Pancreas (tissue), 10 donors: ENCODE data around the gene PDLIM5. TPM values are rescaled to one million over a fixed set of nuclear protein-coding genes. Genes with fewer than 3 reads are reported as not detected.
A peak's percentile ranks its signal among the peaks of the same experiment; 100 is the strongest.

Experiments
- ATAC-seq, 4 donors: fragments of 200-7000 bp; cut with Tn5 transposase; one replicate each; pipeline versions ENCODE4 v1.8.0 to v1.9.1; 2020; ENCODE audit warnings: mild to moderate bottlenecking in 4 of 4, moderate library complexity in 4 of 4
- DNase-seq, 6 donors: peaks; one replicate each; pipeline ENCODE4 v3.0.0-alpha.2; 2020
- FAIRE-seq: peaks from 2 replicates; lab custom pipeline; 2012; peaks lifted over from hg19 to GRCh38; lab: Jason Lieb, UNC
- H3K27ac ChIP-seq, 4 donors: fragments of 200-600 bp; sonication (generic); 1 replicate in 3 of 4; 2 replicates in 1 of 4; pipeline versions ENCODE4 v1.5.0 to v1.8.0; 2020
- H3K27me3 ChIP-seq, 4 donors: fragments of 200-600 bp; one replicate each; pipeline ENCODE4 v1.8.0; 2021
- H3K36me3 ChIP-seq, 3 donors: fragments of 200-600 bp; sonication (generic) in 1 of 3; one replicate each; pipeline versions ENCODE4 v1.5.0 to v1.8.0; 2020 to 2021
- H3K4me1 ChIP-seq, 3 donors: fragments of 200-600 bp; one replicate each; pipeline ENCODE4 v1.8.0; 2021
- H3K4me3 ChIP-seq, 4 donors: fragments of 200-600 bp; sonication (generic) in 2 of 4; one replicate each; pipeline versions ENCODE4 v1.5.0 to v1.8.0; 2020 to 2021
- H3K9me3 ChIP-seq, 4 donors: fragments of 200-600 bp; one replicate each; pipeline ENCODE4 v1.8.0; 2021
- CTCF ChIP-seq, 4 donors: fragments of 200-600 bp; sonication (generic) in 3 of 4; IDR thresholded peaks; one replicate each; pipeline versions ENCODE4 v1.5.0 to v1.8.0; 2021; ENCODE audit warnings: antibody characterized with exemption in 4 of 4
- WGBS, 2 donors: extraction: QIAGEN DNeasy Blood & Tissue Kit; methylation state at CpG; one replicate each; pipeline ENCODE4 v1.1.7; 2013; 5-methylcytosine and 5-hydroxymethylcytosine counted together
- intact Hi-C, 3 donors: fragments of 100-400 bp; cut with DNase I; formaldehyde crosslinking; loops; one replicate each; pipeline versions ENCODE4 v1.11.1 to v1.14.2; 2022
- polyA plus RNA-seq, 2 donors: library from polyadenylated mRNA; stranded (reverse); fragments of 200-250 nt; gene quantifications; one replicate each; pipeline ENCODE4 v1.2.3, GENCODE V29; 2013
- total RNA-seq, 6 donors: library from RNA; stranded (reverse); fragmentation: NEBNext Ultra II Directional in 4 of 6; extraction: Animal tissue kit (Norgen Biotek cat#: 25700) in 4 of 6; gene quantifications; one replicate each; pipeline versions ENCODE4 v1.2.1 to v1.2.4, GENCODE V29; 2021 to 2023
- donor health status: healthy with polysubstance abuse.
- donor health status: DM: no; HTN: no; CAD: no; lungs with moderate emphysema.
- donor health status: DM: no; HTN: no; CAD: no.
- donor health status: control.
- donor health status: control.
- donor health status: Bipolar disorder and iron deficiency.
- donor health status: DM: yes; HTN: yes; CAD: no.
- donor health status: DM: no; HTN: no; CAD: no.
- donor health status: DM: no; HTN: no; CAD: no.
- donor health status: DM: yes; HTN: yes; CAD: no.

Gene PDLIM5
- total and polyA plus RNA-seq, 8 donors = 13.2 to 99.0 (median 49.8) TPM

- ATAC-seq = no peak
- H3K9me3 ChIP-seq = no peaks in the 10 kb centered on the region
- H3K27ac ChIP-seq = no peak overlapping the region
- no peak overlapping the region for H3K4me3 ChIP-seq
- FAIRE-seq = no peak
- no peaks in the 10 kb centered on the region for H3K27me3 ChIP-seq
- 78 to 90% methylated on average over 2 of the region's 2 CpGs for WGBS, 2 donors
- H3K36me3 ChIP-seq = peaks cover 0 to 5% (median 0%) of the 10 kb centered on the region in 3 donors
- TF ChIP-seq CTCF (IDR thresholded peaks at IDR 0.05) = no peak
- no peak for DNase-seq
- intact Hi-C loops = no loop called here
- peaks cover 0 to 6% (median 0%) of the 10 kb centered on the region in 3 donors for H3K4me1 ChIP-seq
Measured at GRCh38 chr4:94578195-94578594, 126.5 kb downstream of the PDLIM5 start.

GRCh38 chr4:94581766-94582165 lies 130.0 kb downstream of the PDLIM5 start:
- no peak for DNase-seq
- H3K4me3 ChIP-seq = no peak overlapping the region
- TF ChIP-seq CTCF (IDR thresholded peaks at IDR 0.05) = no peak
- FAIRE-seq = no peak
- no peak for ATAC-seq
- H3K36me3 ChIP-seq = peaks cover 0 to 11% (median 0%) of the 10 kb centered on the region in 3 donors
- no peaks in the 10 kb centered on the region for H3K9me3 ChIP-seq
- H3K27ac ChIP-seq = no peak overlapping the region
- WGBS, 2 donors = 81 to 86% methylated on average over 2 of the region's 2 CpGs
- H3K27me3 ChIP-seq = no peaks in the 10 kb centered on the region
- H3K4me1 ChIP-seq = peaks cover 0 to 4% (median 0%) of the 10 kb centered on the region in 3 donors
- intact Hi-C loops = no loop called here

GRCh38 chr4:94582517-94582916 lies 130.8 kb downstream of the PDLIM5 start:
- FAIRE-seq (no peak), DNase-seq (no peak), ATAC-seq (peak in 1 of 4 donors; percentile 43)
- no peaks in the 10 kb centered on the region for H3K9me3 ChIP-seq
- no peak overlapping the region for H3K4me3 ChIP-seq
- H3K27ac ChIP-seq = no peak overlapping the region
- intact Hi-C loops = no loop called here
- 91 to 95% methylated on average over 2 of the region's 2 CpGs for WGBS, 2 donors
- peaks cover 0 to 11% (median 0%) of the 10 kb centered on the region in 3 donors for H3K36me3 ChIP-seq
- no peaks in the 10 kb centered on the region for H3K27me3 ChIP-seq
- no peak for TF ChIP-seq CTCF (IDR thresholded peaks at IDR 0.05)
- H3K4me1 ChIP-seq = no peaks in the 10 kb centered on the region

- H3K4me1 ChIP-seq = no peaks in the 10 kb centered on the region
- intact Hi-C loops = no loop called here
- no peak for FAIRE-seq
Measured at GRCh38 chr4:94583914-94584641, 132.3 kb downstream of the PDLIM5 start.

More at GRCh38 chr4:94583914-94584641, 132.3 kb downstream of the PDLIM5 start:
- Histone ChIP-seq H3K27ac (no peak overlapping the region), H3K27me3 (no peaks in the 10 kb centered on the region), H3K4me3 (no peak overlapping the region), H3K36me3 (peaks cover 0 to 11% (median 0%) of the 10 kb centered on the region in 3 donors), H3K9me3 (no peaks in the 10 kb centered on the region)
- 30 to 42% methylated on average over 3 of the region's 3 CpGs for WGBS, 2 donors
- ATAC-seq = peak in 3 of 4 donors; percentile 48 to 52 (median 48)
- no peak for DNase-seq
- TF ChIP-seq CTCF (IDR thresholded peaks at IDR 0.05) = no peak
